Chondrocyte (in vitro differentiated cells): ENCODE results near the gene STPG4. TPM values are rescaled to one million over a fixed set of nuclear protein-coding genes. Genes with fewer than 3 reads are reported as not detected.
A peak's percentile ranks its signal among the peaks of the same experiment; 100 is the strongest.

ENCODE experiments used
- DNase-seq: peaks from one replicate; pipeline ENCODE4 v3.0.0; 2021; ENCODE audit warnings: mixed read lengths, low spot score
- H3K27ac Mint-ChIP-seq: one replicate; pipeline ENCODE4 v1.8.0; 2021; ENCODE audit warnings: mild to moderate bottlenecking, moderate library complexity, mixed read lengths; ENCODE audit not compliant: unreplicated experiment
- H3K27me3 Mint-ChIP-seq: 2 replicates; pipeline ENCODE4 v1.8.0; 2021; ENCODE audit warnings: low read depth, mixed read lengths
- H3K36me3 Mint-ChIP-seq: 2 replicates; pipeline ENCODE4 v1.8.0; 2021; ENCODE audit warnings: low read depth, mixed read lengths
- H3K4me1 Mint-ChIP-seq: 2 replicates; pipeline ENCODE4 v1.8.0; 2021; ENCODE audit warnings: low read depth, mild to moderate bottlenecking, mixed read lengths
- H3K4me3 Mint-ChIP-seq: one replicate; pipeline ENCODE4 v1.8.0; 2021; ENCODE audit warnings: mild to moderate bottlenecking, moderate library complexity, mixed read lengths; ENCODE audit not compliant: unreplicated experiment
- H3K9me3 Mint-ChIP-seq: 2 replicates; pipeline ENCODE4 v1.8.0; 2021; ENCODE audit warnings: low read depth, mixed read lengths
- total RNA-seq: library from RNA; stranded (reverse); gene quantifications from 3 replicates; pipeline ENCODE4 v1.2.1, GENCODE V29; 2021
- TF ChIP-seq, protein P1 (sequence below): fragments of 200-600 bp; sonication (generic); IDR thresholded peaks from 2 replicates; pipeline ENCODE4 v1.5.0; 2021; ENCODE audit warnings: antibody characterized with exemption, mild to moderate bottlenecking, moderate library complexity

Gene STPG4
- total RNA-seq, 1 donor from 2014 or later = 0.25 TPM

DNA sequence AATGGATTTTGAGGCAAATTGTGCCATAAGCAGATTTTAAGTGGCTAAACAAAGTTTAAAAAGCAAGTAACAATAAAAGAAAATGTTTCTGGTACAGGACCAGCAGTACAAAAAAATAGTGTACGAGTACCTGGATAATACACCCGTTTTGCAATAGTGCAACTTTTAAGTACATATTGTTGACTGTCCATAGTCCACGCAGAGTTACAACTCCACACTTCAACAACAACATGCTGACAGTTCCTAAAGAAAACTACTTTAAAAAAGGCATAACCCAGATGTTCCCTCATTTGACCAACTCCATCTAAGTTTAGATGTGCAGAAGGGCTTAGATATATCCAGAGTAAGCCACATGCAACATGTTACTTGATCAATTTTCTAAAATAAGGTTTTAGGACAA is 5.1 kb upstream of the STPG4 start:
- TF ChIP-seq, protein P1, sequence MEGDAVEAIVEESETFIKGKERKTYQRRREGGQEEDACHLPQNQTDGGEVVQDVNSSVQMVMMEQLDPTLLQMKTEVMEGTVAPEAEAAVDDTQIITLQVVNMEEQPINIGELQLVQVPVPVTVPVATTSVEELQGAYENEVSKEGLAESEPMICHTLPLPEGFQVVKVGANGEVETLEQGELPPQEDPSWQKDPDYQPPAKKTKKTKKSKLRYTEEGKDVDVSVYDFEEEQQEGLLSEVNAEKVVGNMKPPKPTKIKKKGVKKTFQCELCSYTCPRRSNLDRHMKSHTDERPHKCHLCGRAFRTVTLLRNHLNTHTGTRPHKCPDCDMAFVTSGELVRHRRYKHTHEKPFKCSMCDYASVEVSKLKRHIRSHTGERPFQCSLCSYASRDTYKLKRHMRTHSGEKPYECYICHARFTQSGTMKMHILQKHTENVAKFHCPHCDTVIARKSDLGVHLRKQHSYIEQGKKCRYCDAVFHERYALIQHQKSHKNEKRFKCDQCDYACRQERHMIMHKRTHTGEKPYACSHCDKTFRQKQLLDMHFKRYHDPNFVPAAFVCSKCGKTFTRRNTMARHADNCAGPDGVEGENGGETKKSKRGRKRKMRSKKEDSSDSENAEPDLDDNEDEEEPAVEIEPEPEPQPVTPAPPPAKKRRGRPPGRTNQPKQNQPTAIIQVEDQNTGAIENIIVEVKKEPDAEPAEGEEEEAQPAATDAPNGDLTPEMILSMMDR = no peak
- H3K36me3 Mint-ChIP-seq = peaks cover 44% of the 10 kb centered on the region
- H3K27ac Mint-ChIP-seq = no peak overlapping the region
- peaks cover 32% of the 10 kb centered on the region for H3K4me1 Mint-ChIP-seq
- H3K27me3 Mint-ChIP-seq = no peaks in the 10 kb centered on the region
- no peak overlapping the region for H3K4me3 Mint-ChIP-seq
- H3K9me3 Mint-ChIP-seq = no peaks in the 10 kb centered on the region
- DNase-seq = no peak

DNA sequence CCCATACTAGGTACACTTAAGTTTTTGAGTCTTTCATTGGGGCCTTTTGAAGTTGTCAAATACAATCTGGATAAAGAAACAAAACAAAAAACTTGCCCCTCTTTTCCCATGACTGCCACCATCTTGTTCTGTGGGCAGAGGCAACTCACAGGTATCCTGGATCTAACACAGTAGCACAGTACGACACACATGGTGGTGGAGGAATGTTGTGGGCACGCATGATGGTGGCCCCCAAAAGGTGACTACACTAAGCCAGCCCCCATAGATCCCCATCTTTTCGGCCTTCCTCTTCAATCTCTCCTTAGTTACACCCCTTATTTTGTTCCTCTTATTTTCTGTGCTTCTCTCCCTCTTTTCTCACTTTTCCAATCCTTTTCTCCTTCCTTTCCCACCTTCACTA is 4.5 kb upstream of the STPG4 start:
- Mint-ChIP-seq H3K27me3 (no peaks in the 10 kb centered on the region), H3K27ac (peak overlapping the region; percentile 52), H3K4me1 (peaks cover 27% of the 10 kb centered on the region), H3K4me3 (no peak overlapping the region), H3K36me3 (peaks cover 40% of the 10 kb centered on the region), H3K9me3 (no peaks in the 10 kb centered on the region)
- TF ChIP-seq, protein P1 = no peak
- DNase-seq = no peak

DNA sequence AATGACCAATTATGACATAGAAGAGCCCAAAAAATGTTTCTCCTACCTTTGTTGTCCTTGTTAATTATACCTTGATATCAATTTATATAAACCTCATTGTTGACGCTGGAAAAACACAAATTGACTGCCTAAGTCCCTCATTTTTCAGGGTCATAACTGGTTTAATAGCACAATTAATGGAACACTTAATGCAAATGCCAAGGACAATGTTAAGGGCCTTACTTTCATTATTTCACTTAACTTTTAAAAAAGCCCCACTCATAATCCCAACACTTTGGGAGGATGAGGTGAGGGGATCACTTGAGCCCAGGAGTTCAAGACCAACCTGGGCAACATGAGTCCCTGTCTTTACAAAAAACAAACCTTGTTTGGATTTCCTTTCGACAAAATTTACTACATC is 3.5 kb upstream of the STPG4 start:
- Mint-ChIP-seq H3K9me3 (no peaks in the 10 kb centered on the region), H3K4me1 (peaks cover 22% of the 10 kb centered on the region), H3K27ac (peak overlapping the region; percentile 8), H3K27me3 (no peaks in the 10 kb centered on the region), H3K36me3 (peaks cover 39% of the 10 kb centered on the region), H3K4me3 (no peak overlapping the region)
- DNase-seq = no peak
- TF ChIP-seq, protein P1 = no peak

DNA sequence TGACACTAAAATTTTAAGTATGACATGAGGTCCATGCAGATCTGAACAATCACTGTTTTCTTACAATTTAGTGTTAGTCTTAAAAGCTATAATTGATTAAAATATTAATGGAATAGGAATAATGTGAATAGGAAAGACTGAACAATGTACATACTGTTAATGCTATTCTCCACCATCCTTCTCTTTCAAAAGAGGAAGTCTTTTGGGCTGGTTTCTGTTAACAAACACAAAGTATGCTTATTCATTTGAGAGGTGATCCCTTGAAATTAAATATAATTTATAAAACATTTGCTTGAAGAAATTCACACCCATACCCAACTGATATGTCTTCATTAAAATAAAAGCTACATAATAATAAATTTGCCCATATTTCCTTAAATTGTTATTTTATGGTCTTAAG is 2.3 kb downstream of the STPG4 start:
- DNase-seq = no peak
- no peaks in the 10 kb centered on the region for H3K4me1 Mint-ChIP-seq
- H3K27ac Mint-ChIP-seq = no peak overlapping the region
- H3K27me3 Mint-ChIP-seq = no peaks in the 10 kb centered on the region
- H3K9me3 Mint-ChIP-seq = no peaks in the 10 kb centered on the region
- TF ChIP-seq, protein P1 = no peak
- no peak overlapping the region for H3K4me3 Mint-ChIP-seq
- peaks cover 21% of the 10 kb centered on the region for H3K36me3 Mint-ChIP-seq

DNA sequence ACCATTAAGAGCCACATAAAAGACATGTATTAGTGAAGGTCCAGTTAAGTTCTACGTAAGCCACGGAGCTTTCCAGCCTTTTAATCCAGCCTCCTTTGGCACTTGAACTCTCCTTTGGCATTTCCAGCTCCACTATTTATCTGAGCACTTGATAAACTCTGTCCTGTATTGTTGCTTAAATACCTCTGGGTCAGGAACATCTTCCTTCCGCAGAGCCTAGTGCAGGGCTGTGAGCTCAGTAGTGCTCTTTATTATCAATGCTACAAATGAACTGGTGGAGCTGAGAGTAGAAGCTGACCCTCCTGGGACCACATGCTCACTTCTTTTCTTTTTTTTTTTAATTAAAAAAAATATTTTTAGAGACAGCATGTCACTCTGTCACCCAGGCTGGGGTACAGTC is 4.9 kb downstream of the STPG4 start:
- Mint-ChIP-seq H3K36me3 (peaks cover 17% of the 10 kb centered on the region), H3K4me3 (no peak overlapping the region), H3K9me3 (no peaks in the 10 kb centered on the region), H3K27ac (no peak overlapping the region), H3K4me1 (no peaks in the 10 kb centered on the region), H3K27me3 (no peaks in the 10 kb centered on the region)
- DNase-seq = no peak
- TF ChIP-seq, protein P1 = no peak
